ENCODE results near the gene NSD1.
"Not testable (repeated sequence)": the region's sequence is repeated elsewhere in the genome, so short reads cannot be mapped to it uniquely, and the experiment has no call there.

The NSD1 gene

GRCh38 chr5:177231479-177232250, 98.1 kb downstream of the NSD1 start:
- no peak for DNase-seq (ENCODE audit: low read depth in 3 of 3)

- no peak for DNase-seq (ENCODE audit: low read depth in 3 of 3)
Measured at GRCh38 chr5:177232358-177232757, 98.8 kb downstream of the NSD1 start.

GRCh38 chr5:177232761-177233160, 99.2 kb downstream of the NSD1 start:
- no peak for DNase-seq (ENCODE audit: low read depth in 3 of 3)

GRCh38 chr5:177233206-177233605, 99.6 kb downstream of the NSD1 start:
- DNase-seq (ENCODE audit: low read depth in 3 of 3): no peak

GRCh38 chr5:177233802-177234201, 100.2 kb downstream of the NSD1 start:
- DNase-seq (ENCODE audit: low read depth in 3 of 3): no peak

GRCh38 chr5:177234841-177235240, 101.3 kb downstream of the NSD1 start:
- DNase-seq (ENCODE audit: low read depth in 3 of 3): no peak

- no peak for DNase-seq (ENCODE audit: low read depth in 3 of 3)
Measured at GRCh38 chr5:177241768-177242167, 108.2 kb downstream of the NSD1 start.

- DNase-seq (ENCODE audit: low read depth in 3 of 3): no peak
Measured at GRCh38 chr5:177242304-177242703, 108.7 kb downstream of the NSD1 start.

GRCh38 chr5:177249761-177250537, 116.4 kb downstream of the NSD1 start:
- DNase-seq (ENCODE audit: low read depth in 3 of 3): no peak

- DNase-seq (ENCODE audit: low read depth in 3 of 3): no peak
Measured at GRCh38 chr5:177253252-177253651, 119.7 kb downstream of the NSD1 start.

- no peak for DNase-seq (ENCODE audit: low read depth in 3 of 3)
Measured at GRCh38 chr5:177256296-177256695, 122.7 kb downstream of the NSD1 start.

- not testable (repeated sequence) for DNase-seq (ENCODE audit: low read depth in 3 of 3)
Measured at GRCh38 chr5:177258711-177259110, 125.1 kb downstream of the NSD1 start.

- no peak for DNase-seq (ENCODE audit: low read depth in 3 of 3)
Measured at GRCh38 chr5:177260961-177261360, 127.4 kb downstream of the NSD1 start.

- no peak for DNase-seq (ENCODE audit: low read depth in 3 of 3)
Measured at GRCh38 chr5:177261510-177261909, 127.9 kb downstream of the NSD1 start.

- no peak for DNase-seq (ENCODE audit: low read depth in 3 of 3)
Measured at GRCh38 chr5:177264178-177264577, 130.6 kb downstream of the NSD1 start.

- no peak for DNase-seq (ENCODE audit: low read depth in 3 of 3)
Measured at GRCh38 chr5:177265395-177265794, 131.8 kb downstream of the NSD1 start.

- no peak for DNase-seq (ENCODE audit: low read depth in 3 of 3)
Measured at GRCh38 chr5:177269232-177269895, 135.8 kb downstream of the NSD1 start.

- no peak for DNase-seq (ENCODE audit: low read depth in 3 of 3)
Measured at GRCh38 chr5:177269976-177270375, 136.4 kb downstream of the NSD1 start.

GRCh38 chr5:177270653-177271052, 137.1 kb downstream of the NSD1 start:
- no peak for DNase-seq (ENCODE audit: low read depth in 3 of 3)

GRCh38 chr5:177271113-177271512, 137.5 kb downstream of the NSD1 start:
- no peak for DNase-seq (ENCODE audit: low read depth in 3 of 3)

GRCh38 chr5:177275883-177276282, 142.3 kb downstream of the NSD1 start:
- no peak for DNase-seq (ENCODE audit: low read depth in 3 of 3)

GRCh38 chr5:177276886-177277285, 143.3 kb downstream of the NSD1 start:
- no peak for DNase-seq (ENCODE audit: low read depth in 3 of 3)

GRCh38 chr5:177288191-177288590, 154.6 kb downstream of the NSD1 start:
- no peak for DNase-seq (ENCODE audit: low read depth in 3 of 3)

Measured in stimulated activated CD4-positive, alpha-beta T cell treated with anti-CD3 and anti-CD28 coated beads, TNF-alpha, amount 100 ng/mL, for 4 hours (primary cell).